Right lobe of liver (tissue), 4 donors: Measurements from ENCODE around the gene GRM7.

Source experiments
- CTCF ChIP-seq, 4 donors: fragments of 200-600 bp in 3 of 4; fragments of 450-650 bp in 1 of 4; IDR thresholded peaks; one replicate each; pipeline versions ENCODE4 v1.5.1 to v1.8.0; 2016 to 2022; ENCODE audit warnings: antibody characterized with exemption in 4 of 4, mild to moderate bottlenecking in 2 of 4
- POLR2A ChIP-seq: fragments of 450-650 bp; IDR thresholded peaks from one replicate; pipeline ENCODE4 v1.6.1; 2017; ENCODE audit warnings: antibody characterized with exemption, mild to moderate bottlenecking
- donor health status: DM: no; HTN: no; CAD: no.
- donor health status: DM: no; HTN: no; CAD: no.
- donor health status: DM: no; HTN: yes; CAD: no.

GRCh38 chr3:7489417-7489816 is 628.5 kb downstream of the GRM7 start:
- no peak for TF ChIP-seq CTCF (IDR thresholded peaks at IDR 0.05)
- TF ChIP-seq POLR2A, result no peak
